Tibial nerve (tissue), 4 donors: ENCODE data around the gene GFRA3. TPM values are rescaled to one million over a fixed set of nuclear protein-coding genes. Genes with fewer than 3 reads are reported as not detected.
A peak's percentile ranks its signal among the peaks of the same experiment; 100 is the strongest.

Experiments used
- DNase-seq, 2 donors: peaks; one replicate each; pipeline ENCODE4 v3.0.0-alpha.2; 2019; ENCODE audit warnings: low spot score in 2 of 2
- H3K27ac ChIP-seq, 4 donors: fragments of 200-600 bp; sonication (generic) in 3 of 4; one replicate each; pipeline ENCODE4 v1.5.1; 2017 to 2019; ENCODE audit warnings: mild to moderate bottlenecking in 1 of 4
- H3K27me3 ChIP-seq, 2 donors: fragments of 200-600 bp; sonication (generic) in 1 of 2; one replicate each; pipeline versions ENCODE4 v1.5.1 to v1.6.0; 2017 to 2019
- H3K36me3 ChIP-seq, 3 donors: fragments of 200-600 bp; sonication (generic); one replicate each; pipeline ENCODE4 v1.5.1; 2018 to 2019
- H3K4me1 ChIP-seq, 4 donors: fragments of 200-600 bp; sonication (generic) in 3 of 4; one replicate each; pipeline ENCODE4 v1.5.1; 2017 to 2019
- H3K4me3 ChIP-seq, 4 donors: fragments of 200-600 bp; sonication (generic) in 3 of 4; one replicate each; pipeline ENCODE4 v1.5.1; 2017 to 2019; ENCODE audit warnings: mild to moderate bottlenecking in 1 of 4, moderate library complexity in 1 of 4
- H3K9me3 ChIP-seq, 4 donors: fragments of 200-600 bp; sonication (generic) in 3 of 4; one replicate each; pipeline ENCODE4 v1.5.1; 2017 to 2019
- EP300 ChIP-seq, 2 donors: sonication (generic); formaldehyde crosslinking; IDR thresholded peaks; one replicate each; pipeline ENCODE4 v1.6.1; 2017; ENCODE audit warnings: antibody characterized with exemption in 2 of 2, mild to moderate bottlenecking in 1 of 2
- POLR2A ChIP-seq, 2 donors: fragments of 450-650 bp; IDR thresholded peaks; one replicate each; pipeline ENCODE4 v1.6.1; 2017; ENCODE audit warnings: antibody characterized with exemption in 2 of 2, mild to moderate bottlenecking in 2 of 2, moderate library complexity in 2 of 2
- WGBS, 2 donors: methylation state at CpG; one replicate each; pipeline ENCODE4 v1.1.5; 2018; 5-methylcytosine and 5-hydroxymethylcytosine counted together
- total RNA-seq, 4 donors: library from RNA; depleted of rRNA; stranded (reverse); fragments of >200 nt; gene quantifications; one replicate each; pipeline ENCODE4 v1.1.0, GENCODE V29; 2016
- TF ChIP-seq, protein P1 (sequence below), 5 experiments: fragments of 200-600 bp in 3 of 5; fragments of 450-650 bp in 2 of 5; sonication (generic) in 3 of 5; IDR thresholded peaks; one replicate each; pipeline ENCODE4 v1.5.1; 2016 to 2019; ENCODE audit warnings: antibody characterized with exemption in 5 of 5, mild to moderate bottlenecking in 3 of 5, moderate library complexity in 2 of 5

The GFRA3 gene
- total RNA-seq, 4 donors from 2014 or later, result 1.8 to 5.9 (median 4.1) TPM

DNA sequence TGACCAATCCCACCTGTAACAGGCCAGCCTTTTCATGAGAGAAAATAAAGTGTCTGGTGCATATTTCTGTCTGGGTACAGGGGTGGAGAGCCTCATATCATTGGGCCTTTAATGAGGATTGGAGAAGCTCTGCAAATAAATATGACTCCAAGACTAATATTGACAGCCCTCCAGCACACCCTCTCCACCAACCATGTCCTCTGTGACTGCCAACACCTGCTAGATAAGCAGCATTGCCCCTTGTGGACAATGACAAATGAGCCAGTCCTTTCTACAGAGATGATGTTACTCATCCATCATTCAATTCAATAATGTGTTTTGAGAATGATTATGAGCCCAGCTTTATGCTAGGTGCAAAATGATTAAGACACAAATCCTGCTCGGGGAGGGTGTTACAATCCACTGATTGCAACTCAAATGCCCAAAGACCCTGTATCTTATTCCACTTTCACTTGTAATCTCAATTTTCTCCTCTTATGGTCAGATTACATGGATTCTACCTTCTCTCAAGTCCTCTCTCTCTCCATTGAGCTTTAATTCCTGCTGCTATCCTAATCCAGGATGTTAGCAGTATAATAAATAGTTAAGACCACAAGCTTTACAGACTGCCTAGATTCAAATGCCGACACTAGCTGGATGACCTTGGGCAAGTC is 2.1 kb upstream of the GFRA3 start:
- no peak overlapping the region for H3K27ac ChIP-seq
- H3K27me3 ChIP-seq, result peaks cover 0 to 16% of the 10 kb centered on the region in 2 donors
- H3K4me3 ChIP-seq, result no peak overlapping the region
- TF ChIP-seq POLR2A (IDR thresholded peaks at IDR 0.05) (no peak), EP300 (IDR thresholded peaks at IDR 0.05) (no peak)
- TF ChIP-seq, protein P1, sequence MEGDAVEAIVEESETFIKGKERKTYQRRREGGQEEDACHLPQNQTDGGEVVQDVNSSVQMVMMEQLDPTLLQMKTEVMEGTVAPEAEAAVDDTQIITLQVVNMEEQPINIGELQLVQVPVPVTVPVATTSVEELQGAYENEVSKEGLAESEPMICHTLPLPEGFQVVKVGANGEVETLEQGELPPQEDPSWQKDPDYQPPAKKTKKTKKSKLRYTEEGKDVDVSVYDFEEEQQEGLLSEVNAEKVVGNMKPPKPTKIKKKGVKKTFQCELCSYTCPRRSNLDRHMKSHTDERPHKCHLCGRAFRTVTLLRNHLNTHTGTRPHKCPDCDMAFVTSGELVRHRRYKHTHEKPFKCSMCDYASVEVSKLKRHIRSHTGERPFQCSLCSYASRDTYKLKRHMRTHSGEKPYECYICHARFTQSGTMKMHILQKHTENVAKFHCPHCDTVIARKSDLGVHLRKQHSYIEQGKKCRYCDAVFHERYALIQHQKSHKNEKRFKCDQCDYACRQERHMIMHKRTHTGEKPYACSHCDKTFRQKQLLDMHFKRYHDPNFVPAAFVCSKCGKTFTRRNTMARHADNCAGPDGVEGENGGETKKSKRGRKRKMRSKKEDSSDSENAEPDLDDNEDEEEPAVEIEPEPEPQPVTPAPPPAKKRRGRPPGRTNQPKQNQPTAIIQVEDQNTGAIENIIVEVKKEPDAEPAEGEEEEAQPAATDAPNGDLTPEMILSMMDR (IDR thresholded peaks at IDR 0.05), result no peak
- no peaks in the 10 kb centered on the region for H3K9me3 ChIP-seq
- 75% methylated on average over 2 of the region's 2 CpGs for WGBS, 2 donors
- H3K36me3 ChIP-seq, result no peaks in the 10 kb centered on the region
- DNase-seq, result no peak
- peaks cover 0 to 18% (median 6%) of the 10 kb centered on the region in 4 donors for H3K4me1 ChIP-seq

- no peak for TF ChIP-seq EP300 (IDR thresholded peaks at IDR 0.05)
- TF ChIP-seq, protein P1 (IDR thresholded peaks at IDR 0.05), result no peak
- no peak for TF ChIP-seq POLR2A (IDR thresholded peaks at IDR 0.05)
- Histone ChIP-seq H3K4me1 (peaks cover 0 to 18% (median 6%) of the 10 kb centered on the region in 4 donors), H3K27ac (peak overlapping the region in 2 of 4 donors; percentile 84 to 90), H3K27me3 (peaks cover 0 to 16% of the 10 kb centered on the region in 2 donors), H3K4me3 (no peak overlapping the region), H3K36me3 (no peaks in the 10 kb centered on the region), H3K9me3 (no peaks in the 10 kb centered on the region)
- no peak for DNase-seq
- 42 to 49% methylated on average over 1 of the region's 1 CpG for WGBS, 2 donors
Measured at GRCh38 chr5:138275895-138276294, 1.5 kb upstream of the GFRA3 start.

DNA sequence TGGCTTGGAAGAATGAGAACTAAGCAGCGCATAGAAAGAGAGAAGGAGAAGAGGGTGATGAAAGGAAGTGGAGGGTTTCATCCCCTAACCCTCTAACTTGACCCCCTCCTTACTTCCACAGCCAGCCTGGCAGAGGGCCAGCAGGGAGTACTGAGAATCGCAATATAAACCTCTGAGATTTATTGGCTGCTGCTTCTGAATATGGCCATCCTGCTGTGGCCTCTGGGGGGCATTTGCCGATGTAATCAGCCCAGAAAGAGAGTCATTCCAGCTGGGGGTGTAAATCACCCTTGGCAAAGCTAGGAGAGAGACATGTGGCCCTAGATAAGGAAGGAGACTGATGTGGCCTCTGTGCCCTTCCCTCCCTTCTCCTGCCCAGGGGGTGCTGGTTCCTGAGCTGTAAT is 960 bp upstream of the GFRA3 start:
- peaks cover 0 to 16% of the 10 kb centered on the region in 2 donors for H3K27me3 ChIP-seq
- H3K9me3 ChIP-seq, result no peaks in the 10 kb centered on the region
- H3K36me3 ChIP-seq, result no peaks in the 10 kb centered on the region
- WGBS, 2 donors, result 33 to 39% methylated on average over 3 of the region's 3 CpGs
- H3K27ac ChIP-seq, result peak overlapping the region in 3 of 4 donors; percentile 30 to 90 (median 84)
- peaks cover 0 to 18% (median 6%) of the 10 kb centered on the region in 4 donors for H3K4me1 ChIP-seq
- no peak overlapping the region for H3K4me3 ChIP-seq
- no peak for TF ChIP-seq EP300 (IDR thresholded peaks at IDR 0.05)
- no peak for DNase-seq

DNA sequence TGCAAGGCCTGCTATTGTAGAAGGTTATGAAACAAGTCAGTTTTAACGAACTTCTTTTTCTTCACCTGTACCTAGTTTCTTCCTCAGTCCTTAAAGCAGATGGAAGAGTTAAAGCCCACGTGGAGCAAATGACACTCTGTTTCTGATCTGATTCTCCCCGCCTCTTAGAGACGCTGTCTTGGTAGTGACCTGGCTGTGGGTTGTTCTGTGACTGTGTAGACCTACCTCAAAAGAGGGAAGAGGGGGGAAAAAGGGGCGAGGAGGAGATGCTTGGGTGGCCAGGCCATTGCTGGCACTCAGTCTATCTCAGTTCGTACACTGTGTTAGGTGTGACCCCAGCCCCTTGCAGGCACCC is 610 bp downstream of the GFRA3 start:
- H3K27ac ChIP-seq, result peak overlapping the region; percentile 6 to 90 (median 74)
- 32% methylated on average over 6 of the region's 6 CpGs for WGBS, 2 donors
- H3K9me3 ChIP-seq, result no peaks in the 10 kb centered on the region
- peaks cover 0 to 16% of the 10 kb centered on the region in 2 donors for H3K27me3 ChIP-seq
- no peaks in the 10 kb centered on the region for H3K36me3 ChIP-seq
- TF ChIP-seq POLR2A (IDR thresholded peaks at IDR 0.05), result no peak
- no peak for DNase-seq
- H3K4me1 ChIP-seq, result peaks cover 0 to 18% (median 6%) of the 10 kb centered on the region in 4 donors
- peak overlapping the region; percentile 27 to 72 (median 50) for H3K4me3 ChIP-seq

DNA sequence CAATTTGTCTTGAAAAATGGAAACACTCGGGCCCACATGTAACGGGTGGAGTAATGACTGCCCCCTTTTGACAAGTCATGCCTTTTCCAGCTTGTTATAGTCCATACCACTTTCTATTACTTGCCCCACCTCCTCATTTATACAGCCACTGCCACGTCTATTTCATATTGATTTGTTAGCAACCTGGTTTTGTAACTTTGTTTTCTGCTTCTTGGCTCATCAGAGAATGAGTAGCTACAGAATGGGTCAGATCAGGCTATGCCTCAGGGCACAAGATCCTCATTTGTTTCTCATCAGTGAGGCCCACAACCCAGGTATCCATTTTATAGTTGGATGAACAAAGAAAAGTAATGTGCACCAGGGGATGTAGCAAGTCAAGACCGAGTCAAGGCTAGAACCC is 1.7 kb downstream of the GFRA3 start:
- Histone ChIP-seq H3K4me3 (no peak overlapping the region), H3K9me3 (no peaks in the 10 kb centered on the region), H3K36me3 (no peaks in the 10 kb centered on the region), H3K4me1 (peaks cover 0 to 18% (median 6%) of the 10 kb centered on the region in 4 donors), H3K27ac (peak overlapping the region in 2 of 4 donors; percentile 84 to 90), H3K27me3 (peaks cover 0 to 16% of the 10 kb centered on the region in 2 donors)
- TF ChIP-seq EP300 (IDR thresholded peaks at IDR 0.05) (no peak), POLR2A (IDR thresholded peaks at IDR 0.05) (no peak)
- TF ChIP-seq, protein P1 (IDR thresholded peaks at IDR 0.05), result no peak
- no peak for DNase-seq
- 63 to 72% methylated on average over 4 of the region's 4 CpGs for WGBS, 2 donors

GRCh38 chr5:138271281-138271680 is 3.1 kb downstream of the GFRA3 start:
- WGBS, 2 donors, result 67 to 70% methylated on average over 5 of the region's 5 CpGs
- Histone ChIP-seq H3K4me3 (no peak overlapping the region), H3K27me3 (peaks cover 0 to 16% of the 10 kb centered on the region in 2 donors), H3K9me3 (no peaks in the 10 kb centered on the region), H3K27ac (peak overlapping the region in 1 of 4 donors; percentile 36), H3K36me3 (no peaks in the 10 kb centered on the region), H3K4me1 (peaks cover 0 to 18% (median 6%) of the 10 kb centered on the region in 4 donors)
- no peak for TF ChIP-seq EP300 (IDR thresholded peaks at IDR 0.05)
- TF ChIP-seq, protein P1 (IDR thresholded peaks at IDR 0.05), result no peak
- TF ChIP-seq POLR2A (IDR thresholded peaks at IDR 0.05), result no peak
- no peak for DNase-seq
